Measurements from ENCODE around the gene CDS2.

The CDS2 gene

GRCh38 chr20:5133998-5134397 lies 7.2 kb downstream of the CDS2 start:
- H3K27ac ChIP-seq: no peak overlapping the region
- TF ChIP-seq ZFX (IDR thresholded peaks at IDR 0.05; ENCODE audit: borderline replicate concordance) (no peak), CTCF (IDR thresholded peaks at IDR 0.05) (no peak)

GRCh38 chr20:5135363-5136012 lies 8.7 kb downstream of the CDS2 start:
- TF ChIP-seq CTCF (IDR thresholded peaks at IDR 0.05) (no peak), ZFX (IDR thresholded peaks at IDR 0.05; ENCODE audit: borderline replicate concordance) (no peak)
- no peak overlapping the region for H3K27ac ChIP-seq

GRCh38 chr20:5136096-5136495 lies 9.3 kb downstream of the CDS2 start:
- TF ChIP-seq ZFX (IDR thresholded peaks at IDR 0.05; ENCODE audit: borderline replicate concordance) (no peak), CTCF (IDR thresholded peaks at IDR 0.05) (no peak)
- H3K27ac ChIP-seq: no peak overlapping the region

- H3K27ac ChIP-seq: no peak overlapping the region
- TF ChIP-seq ZFX (IDR thresholded peaks at IDR 0.05; ENCODE audit: borderline replicate concordance): no peak
- TF ChIP-seq CTCF (IDR thresholded peaks at IDR 0.05): no peak
Observed at GRCh38 chr20:5140195-5140594, 13.4 kb downstream of the CDS2 start.

- TF ChIP-seq ZFX (IDR thresholded peaks at IDR 0.05; ENCODE audit: borderline replicate concordance): no peak
- TF ChIP-seq CTCF (IDR thresholded peaks at IDR 0.05): no peak
- no peak overlapping the region for H3K27ac ChIP-seq
Observed at GRCh38 chr20:5141615-5142014, 14.8 kb downstream of the CDS2 start.

GRCh38 chr20:5143851-5144250 lies 17.0 kb downstream of the CDS2 start:
- TF ChIP-seq CTCF (IDR thresholded peaks at IDR 0.05): no peak
- TF ChIP-seq ZFX (IDR thresholded peaks at IDR 0.05; ENCODE audit: borderline replicate concordance): no peak
- no peak overlapping the region for H3K27ac ChIP-seq

GRCh38 chr20:5145365-5146098 lies 18.7 kb downstream of the CDS2 start:
- TF ChIP-seq ZFX (IDR thresholded peaks at IDR 0.05; ENCODE audit: borderline replicate concordance): no peak
- no peak overlapping the region for H3K27ac ChIP-seq

All from 22Rv1 (cell line).